ENCODE measurements around the gene SLC2A13.
"Not testable (repeated sequence)": the region's sequence is repeated elsewhere in the genome, so short reads cannot be mapped to it uniquely, and the experiment has no call there.

SLC2A13 gene

DNA sequence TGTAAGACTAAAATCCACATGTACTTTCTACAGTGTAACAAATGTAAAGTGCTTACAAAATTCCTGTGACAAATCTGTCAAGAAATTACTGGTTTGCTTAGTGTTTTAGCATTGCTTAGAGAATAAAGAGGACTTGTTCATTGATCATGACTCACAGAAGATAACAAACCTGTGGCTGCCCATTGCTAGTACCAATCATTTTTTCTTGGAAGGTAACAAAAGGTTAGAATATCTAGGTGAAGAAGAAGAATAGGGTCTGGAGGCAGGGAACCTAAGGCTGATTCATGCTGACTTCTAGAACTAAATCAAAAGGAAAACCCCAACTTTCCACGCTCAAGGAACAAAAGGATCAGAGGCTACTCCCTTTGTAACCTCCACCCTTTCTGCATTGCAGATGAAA lies 253.5 kb downstream of the SLC2A13 start:
- DNase-seq: no peak

DNA sequence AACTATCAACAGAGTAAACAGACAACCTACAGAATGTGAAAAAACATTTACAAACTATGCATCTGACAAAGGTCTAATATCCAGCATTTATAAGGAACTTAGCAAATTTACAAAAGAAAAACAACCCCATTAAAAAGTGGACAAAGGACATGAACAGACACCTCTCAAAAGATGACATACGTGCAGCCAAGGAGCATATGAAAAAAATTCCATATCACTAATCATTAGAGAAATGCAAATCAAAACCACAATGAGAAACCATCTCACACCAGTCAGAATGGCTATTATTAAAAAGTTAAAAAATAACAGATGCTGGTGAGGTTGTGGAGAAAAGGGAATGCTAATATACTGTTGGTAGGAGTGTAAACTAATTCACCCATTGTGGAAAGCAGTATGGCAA lies 257.7 kb downstream of the SLC2A13 start:
- not testable (repeated sequence) for DNase-seq

DNA sequence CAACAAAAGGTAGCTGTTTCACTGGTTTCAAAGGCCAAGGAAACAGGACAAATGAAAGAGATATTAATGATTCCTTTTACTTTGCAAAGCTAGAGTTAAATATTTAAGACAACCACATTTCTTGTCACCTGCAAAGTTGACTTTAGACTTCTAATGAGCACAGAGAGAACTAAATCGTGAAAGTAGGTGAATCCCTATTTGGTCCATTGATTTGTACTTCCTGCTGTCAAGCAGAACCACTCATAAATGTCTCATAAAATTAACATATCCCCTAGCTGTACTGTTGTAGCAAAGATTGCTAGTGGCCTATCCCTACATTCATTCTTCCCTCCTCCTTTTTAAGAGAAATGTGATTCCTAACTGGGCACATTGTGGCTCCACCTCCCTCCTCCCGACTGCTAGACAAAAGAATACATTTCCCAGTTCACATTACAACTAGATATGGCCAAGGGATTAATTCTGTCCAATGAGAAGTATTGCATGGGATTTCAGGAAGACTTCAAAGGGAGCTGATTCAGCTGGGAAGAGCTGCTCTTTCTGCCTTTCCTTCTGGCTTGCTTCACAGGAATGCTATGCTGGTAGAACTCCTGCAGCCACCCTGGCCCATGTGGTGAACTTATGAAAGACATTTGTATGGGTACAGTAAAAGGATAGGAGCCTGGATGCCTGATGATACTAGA lies 258.8 kb downstream of the SLC2A13 start:
- DNase-seq: no peak

DNA sequence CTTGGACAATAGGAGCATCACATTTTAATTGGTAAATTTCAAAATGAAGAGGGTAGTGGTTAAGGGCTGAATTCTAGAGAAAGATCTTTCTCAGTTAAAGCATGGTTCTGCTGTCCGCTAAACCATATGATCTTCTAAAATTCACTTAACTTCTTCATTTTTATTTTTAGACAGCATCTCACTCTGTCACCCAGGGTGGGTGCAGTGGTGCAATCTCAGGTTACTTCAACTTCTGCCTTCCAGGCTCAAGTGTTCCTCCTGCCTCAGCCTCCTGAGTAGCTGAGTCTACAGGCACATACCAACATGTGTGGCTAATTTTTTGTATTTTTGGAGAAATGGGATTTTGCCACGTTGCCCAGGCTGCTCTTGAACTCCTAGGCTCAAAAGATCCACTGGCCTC lies 259.6 kb downstream of the SLC2A13 start:
- DNase-seq: no peak

DNA sequence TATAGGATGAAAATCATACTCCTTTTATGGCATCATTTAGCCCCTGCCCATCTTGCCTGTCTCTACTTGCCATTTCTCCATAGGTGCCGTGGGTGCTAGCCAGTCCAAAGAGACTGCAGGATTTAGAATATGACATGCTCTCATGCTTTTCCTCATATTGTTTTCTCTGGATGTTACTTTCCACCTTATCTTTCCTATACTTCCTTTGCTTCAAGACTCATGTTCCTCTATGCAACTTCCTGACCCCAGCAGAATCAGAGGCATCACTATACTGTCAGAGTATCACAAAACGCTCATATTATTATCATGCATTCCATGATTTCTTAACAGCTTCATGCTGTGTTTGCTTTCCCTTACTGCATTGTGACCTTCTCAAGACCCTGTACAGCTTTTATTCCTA lies 265.5 kb downstream of the SLC2A13 start:
- no peak for DNase-seq

DNA sequence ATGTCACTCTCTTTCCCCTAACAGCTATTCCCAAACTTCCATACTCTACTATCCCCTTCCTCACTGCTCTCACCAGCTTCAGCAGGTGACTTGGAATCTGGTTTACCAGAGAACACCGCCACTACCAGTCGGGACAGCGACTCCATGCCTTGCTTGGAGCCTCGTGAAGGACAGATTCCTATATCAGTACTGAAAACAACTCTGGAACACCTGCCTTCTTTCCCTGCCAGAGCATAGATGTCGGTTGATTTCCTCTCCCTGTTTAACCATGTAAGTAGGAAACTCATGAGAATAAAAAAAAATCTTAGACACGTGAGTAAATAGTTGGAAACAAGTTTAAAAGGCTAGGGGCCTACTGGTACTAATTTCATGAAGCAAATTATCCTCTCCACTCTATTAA lies 266.8 kb downstream of the SLC2A13 start:
- DNase-seq: no peak

DNA sequence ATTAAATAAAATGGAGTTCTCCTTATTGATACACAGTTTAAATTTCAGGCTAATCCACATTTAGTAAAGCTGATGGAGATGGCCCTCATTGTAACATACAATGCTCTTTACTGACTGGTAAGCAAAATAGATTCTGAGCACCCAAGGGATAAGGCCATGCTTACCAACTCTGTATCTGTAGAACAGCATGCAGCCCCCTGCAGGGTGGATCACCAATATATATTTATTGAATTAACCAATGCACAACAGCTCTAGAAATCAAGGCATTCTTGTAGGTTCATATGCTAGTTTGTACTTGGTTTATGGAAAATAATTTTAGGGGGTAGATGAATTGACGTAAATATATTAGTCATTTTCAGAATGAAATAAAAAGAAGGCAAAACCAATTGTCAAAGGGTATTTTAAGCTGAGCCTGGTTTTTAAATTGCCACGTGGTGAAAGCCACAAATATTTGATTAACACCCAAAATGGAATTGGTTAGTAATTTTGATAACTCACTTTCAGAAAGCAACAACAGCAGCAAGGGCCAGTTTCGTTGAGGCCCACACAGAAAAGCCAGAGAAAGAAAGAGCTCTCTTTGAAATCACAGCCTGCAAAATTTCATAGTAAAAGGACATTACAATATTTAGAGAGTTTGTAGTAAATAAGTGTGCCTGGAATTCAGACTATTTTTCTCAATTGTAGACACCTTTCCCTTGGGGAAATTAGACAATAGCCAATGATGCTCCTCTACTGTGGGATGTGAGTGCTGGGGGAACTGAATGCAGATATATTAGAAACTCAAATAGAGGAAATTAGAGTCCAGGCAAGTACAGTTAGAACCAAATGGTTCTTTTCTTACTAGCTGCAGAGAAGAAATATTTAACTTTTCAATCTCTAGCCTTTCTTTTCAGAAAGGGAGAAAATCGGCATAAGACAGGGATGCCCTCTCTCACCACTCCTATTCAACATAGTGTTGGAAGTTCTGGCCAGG lies 270.1 kb downstream of the SLC2A13 start:
- DNase-seq: no peak

DNA sequence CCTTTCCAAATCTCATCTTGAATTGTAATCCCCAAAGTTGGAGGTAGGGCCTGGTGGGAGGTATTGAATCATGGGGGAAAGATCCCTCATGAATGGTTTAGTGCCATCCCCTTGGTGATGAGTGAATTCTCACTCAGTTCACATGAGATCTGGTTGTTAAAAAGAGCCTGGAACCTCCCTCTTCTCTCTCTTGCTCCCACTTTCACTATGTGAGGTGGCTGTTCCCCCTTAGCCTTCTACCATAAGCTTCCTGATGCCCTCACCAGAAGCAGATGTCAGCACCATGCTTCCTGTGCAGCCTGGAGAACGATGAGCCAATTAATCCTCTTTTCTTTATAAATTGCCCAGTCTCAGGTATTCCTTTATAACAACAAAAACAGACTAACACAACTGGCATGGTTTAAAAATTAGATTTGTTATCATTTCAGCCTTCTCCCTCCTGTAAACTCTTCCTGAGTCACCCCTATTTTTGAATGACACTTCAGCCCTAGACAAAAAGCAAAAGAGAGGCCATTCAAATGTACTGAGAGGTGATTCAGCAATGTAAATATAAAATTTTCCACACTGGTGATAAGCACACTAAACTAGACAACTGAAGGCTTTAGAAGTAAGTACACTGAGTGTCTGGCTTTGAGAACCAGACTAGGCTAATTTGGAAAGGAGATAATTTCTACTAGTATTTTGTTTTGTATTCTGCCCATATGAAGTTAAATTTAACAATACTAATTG lies 274.1 kb downstream of the SLC2A13 start:
- DNase-seq: no peak

DNA sequence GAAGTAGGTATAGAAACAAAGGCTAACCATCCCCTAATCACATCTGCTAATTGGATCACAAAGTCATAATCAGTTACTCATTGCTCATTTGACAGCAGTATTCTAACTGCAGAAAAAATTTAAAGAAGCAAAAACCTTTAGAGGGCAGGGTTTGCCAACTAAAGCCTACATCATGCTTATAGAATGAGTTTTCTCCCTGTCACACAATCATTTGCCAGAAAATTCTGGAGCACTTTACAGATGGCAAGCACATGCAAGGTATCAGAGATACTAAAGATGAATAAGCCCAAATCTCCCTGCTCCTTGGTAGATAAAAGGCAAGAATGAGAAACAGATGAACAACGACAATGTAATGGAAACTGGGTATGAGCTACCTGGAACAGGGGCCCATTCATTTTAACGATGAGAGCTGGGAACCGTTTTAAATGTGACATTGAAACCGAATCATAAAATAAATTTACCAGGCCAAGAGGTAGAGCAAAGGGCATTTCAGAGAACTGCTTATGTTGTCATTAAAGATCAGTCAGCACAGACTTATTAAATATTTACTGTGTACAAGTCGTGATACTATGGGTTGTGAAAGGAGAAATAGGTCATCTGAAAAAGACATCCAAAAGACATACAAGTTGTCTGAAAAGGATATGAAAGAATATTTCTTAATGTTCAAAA lies 274.9 kb downstream of the SLC2A13 start:
- DNase-seq: no peak

DNA sequence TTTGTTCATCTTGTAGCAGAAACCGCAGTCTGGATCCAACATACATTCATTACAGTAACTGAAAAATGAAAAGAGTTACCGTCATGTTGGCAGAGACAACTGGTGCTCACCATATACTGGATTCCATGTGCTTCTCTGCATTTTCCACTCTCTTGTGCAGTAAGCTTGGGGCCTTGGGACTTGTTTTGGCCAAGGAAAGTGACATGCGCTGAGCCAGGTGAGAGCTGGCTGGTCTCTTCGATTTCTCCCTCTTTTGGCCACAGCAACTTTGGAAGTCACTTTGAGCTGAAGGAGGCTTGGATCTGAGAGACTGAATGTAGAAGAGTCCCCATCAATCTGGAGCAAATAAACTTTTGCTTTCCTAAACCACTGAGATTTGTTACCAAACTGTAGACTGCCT lies 275.7 kb downstream of the SLC2A13 start:
- peak; percentile 30 for DNase-seq

DNA sequence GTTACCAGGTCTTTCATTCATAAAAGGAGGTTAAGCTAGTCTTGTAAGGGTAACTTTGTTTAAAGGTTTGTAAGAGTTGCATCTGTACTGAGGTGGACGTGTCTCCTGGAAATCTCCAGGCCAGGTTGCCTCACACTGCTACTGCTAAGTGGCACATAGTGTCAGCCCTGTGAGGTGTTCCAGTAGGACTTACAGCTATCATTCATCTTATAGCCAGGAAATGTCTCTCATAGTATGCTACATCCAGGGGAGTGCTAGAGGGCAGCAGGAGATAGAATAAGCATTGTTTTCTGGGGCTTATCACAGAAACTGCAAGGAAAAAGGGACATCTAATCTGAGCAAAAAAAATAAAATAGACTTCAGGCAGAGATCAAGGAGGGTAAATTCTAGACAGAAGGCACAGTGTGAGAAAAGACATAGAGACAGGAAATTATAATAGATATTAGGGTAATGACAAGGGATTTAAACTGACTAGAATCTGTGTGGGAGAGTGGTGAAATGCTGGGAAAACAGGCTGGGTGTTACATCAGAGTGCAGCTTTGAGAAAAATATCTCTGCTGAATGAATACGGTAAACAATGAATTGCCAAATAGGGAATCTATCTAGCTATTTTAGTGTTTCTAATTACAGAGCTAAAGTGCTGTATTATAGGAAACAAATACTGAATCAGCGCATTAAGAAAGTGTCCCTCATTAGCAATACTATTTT lies 281.2 kb downstream of the SLC2A13 start:
- no peak for DNase-seq

DNA sequence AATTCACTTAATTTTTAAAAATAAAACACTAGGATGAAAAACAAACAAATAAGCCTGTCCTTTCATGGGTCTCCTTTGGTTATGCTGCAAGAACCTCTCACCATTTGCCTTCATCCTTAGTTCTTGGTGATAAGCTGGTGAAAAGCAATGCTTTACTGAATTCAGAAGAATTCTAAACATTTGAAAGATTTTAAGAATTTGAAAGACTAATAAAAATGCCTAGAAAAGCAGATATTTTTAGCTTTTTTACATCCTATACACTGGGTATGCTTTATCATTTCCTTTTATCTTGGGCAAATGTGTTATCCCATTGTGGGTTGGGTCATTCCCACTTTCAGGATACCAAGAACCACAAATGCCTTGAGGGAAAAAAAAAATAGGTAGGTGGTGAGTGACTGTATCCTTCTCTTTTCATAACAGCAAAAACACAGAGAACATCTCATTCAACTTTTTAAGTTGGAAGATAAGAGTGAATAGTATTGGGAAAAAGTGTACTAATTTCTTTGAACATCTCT lies 289.2 kb downstream of the SLC2A13 start:
- DNase-seq: no peak

DNA sequence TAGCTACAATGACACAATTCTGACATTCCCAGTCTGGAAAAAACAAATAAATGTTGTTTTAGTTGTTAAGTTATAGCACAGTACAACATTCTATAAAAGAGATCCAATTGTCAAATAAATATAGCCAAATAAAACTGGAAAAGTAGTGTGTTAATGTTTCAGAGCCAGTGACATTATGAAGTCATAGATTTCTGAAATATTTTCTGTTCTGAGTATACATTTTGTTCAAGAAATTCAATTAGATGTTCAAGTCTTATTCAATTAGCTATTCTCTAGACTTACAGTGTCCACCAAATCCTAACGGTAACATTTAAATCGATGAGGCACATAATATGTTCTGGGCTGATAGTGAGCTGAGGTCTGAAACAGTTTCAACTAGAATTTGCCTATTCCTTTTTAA lies 290.1 kb downstream of the SLC2A13 start:
- DNase-seq: no peak

DNA sequence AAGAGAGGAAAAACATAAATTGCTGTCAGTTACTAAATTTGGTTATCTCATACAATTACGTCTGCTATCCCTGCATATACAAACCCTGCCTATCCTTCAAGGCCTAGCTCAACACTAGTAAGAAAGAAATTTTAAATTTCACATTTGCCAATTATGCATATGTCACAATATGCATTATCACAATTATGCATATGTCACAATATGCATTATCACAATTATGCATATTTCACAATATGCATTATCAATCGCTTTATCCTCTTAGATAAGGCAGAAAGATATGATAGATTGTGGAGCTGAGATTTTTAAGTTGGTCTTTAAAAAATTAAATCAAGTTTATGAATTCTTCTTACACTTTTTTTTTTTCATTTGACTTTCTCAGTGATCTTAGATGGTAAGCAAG lies 291.3 kb downstream of the SLC2A13 start:
- DNase-seq: no peak

DNA sequence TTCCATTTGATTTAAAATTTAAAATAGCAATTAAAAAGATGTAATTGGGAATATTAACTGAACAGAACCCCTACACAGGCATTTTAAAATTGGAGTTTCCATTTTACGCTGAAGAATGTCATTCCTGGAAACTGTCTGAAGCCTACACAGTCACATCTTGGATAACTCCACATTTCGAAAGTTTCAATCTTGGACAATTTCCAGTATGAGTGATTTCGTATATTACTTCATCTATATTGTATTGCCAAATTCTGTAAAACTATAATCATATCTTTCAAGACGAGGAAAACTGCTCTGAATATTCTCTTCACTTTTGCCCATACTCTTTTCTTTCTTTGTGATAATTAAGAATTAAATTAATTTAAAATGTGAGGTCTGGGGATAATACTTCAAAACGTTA lies 292.1 kb downstream of the SLC2A13 start:
- no peak for DNase-seq

DNA sequence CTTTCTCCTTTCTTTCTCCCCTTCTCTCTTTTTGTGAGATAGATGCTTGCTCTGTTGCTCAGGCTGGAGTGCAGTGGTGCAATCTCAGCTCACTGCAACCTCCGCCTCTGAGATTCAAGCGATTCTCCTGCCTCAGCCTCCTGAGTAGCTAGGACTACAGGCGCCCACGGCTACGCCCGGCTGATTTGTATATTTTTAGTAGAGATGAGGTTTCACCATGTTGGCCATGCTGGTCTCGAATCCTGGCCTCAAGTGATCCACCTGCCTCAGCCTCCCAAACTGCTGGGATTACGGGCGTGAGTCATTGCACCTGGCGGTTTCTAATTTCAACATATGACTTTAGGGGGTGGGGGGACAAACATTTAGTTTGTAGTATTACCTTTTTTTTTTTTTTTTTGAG lies 293.4 kb downstream of the SLC2A13 start:
- DNase-seq: not testable (repeated sequence)

DNA sequence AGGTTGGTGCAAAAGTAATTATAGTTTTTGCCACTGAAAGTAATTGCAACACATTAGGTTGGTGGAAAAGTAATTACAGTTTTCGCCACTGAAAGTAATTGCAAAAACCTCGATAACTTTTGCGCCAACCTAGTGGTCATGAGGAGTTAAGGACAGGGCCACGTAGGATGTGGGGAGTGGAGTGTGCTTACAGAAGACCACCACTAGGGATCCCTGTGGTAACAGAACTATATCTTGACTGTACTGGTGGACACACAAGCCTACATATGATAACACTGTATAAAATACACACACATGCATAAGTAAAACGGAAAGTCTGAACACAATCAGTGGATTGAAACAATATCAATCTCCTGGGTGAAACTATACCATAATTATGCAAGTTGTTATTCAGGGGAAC lies 298.8 kb downstream of the SLC2A13 start:
- no peak for DNase-seq

DNA sequence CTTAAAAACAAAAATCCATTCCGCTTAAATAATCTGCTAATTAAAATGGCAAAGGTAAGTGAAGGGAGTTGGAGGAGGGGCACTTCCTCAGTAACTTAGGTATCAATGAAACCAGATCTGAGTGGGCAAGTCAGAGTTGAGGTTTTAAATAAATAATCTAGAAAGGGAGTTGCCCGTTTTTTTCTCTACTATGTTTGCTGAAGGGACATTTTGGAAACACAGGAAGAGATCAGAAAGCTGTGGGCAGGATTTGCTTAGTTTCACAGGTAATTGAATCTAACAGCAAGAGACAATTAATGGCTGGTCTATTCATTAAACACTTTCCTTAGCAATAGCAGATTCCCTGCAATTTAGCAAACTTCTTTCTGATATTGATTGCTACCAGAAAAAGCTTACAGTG lies 300.2 kb downstream of the SLC2A13 start:
- no peak for DNase-seq

DNA sequence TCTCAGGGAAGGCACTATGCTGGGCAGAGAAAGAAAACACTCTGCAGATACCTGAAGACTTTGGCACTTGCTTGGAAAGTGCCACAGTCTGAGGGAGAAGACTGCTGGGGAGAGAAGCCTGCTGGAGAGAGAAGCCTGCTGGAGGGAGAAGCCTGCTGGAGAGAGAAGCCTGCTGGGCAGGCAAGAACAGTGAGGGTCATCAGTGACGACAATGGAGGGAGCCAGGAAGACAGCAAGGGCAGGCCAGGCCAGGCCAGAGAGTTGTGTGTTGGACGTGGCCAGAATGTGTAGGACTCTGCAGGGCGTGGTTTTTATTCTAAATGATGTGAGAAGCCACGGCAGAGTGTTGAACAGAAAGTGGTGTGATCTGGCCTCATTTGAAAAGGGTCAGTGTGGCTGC lies 301.0 kb downstream of the SLC2A13 start:
- DNase-seq: no peak

DNA sequence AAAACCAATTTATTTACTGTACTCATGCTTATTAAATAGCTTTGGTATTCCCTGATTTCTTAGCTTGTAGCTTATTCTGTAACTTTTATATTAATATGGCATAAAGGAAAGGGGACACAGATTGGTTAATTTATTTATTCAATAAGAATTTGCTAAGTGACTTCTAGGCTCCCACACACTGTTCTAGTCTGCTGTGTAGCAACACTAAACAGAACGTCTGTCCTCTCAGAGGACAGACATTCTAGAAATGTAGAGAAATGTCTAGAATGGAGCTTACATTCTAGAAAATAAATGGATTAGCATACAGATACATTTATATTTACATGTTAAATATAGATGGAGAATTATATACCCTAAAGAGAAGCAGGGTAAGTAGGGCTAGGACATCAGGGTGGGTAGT lies 301.4 kb downstream of the SLC2A13 start:
- no peak for DNase-seq

DNA sequence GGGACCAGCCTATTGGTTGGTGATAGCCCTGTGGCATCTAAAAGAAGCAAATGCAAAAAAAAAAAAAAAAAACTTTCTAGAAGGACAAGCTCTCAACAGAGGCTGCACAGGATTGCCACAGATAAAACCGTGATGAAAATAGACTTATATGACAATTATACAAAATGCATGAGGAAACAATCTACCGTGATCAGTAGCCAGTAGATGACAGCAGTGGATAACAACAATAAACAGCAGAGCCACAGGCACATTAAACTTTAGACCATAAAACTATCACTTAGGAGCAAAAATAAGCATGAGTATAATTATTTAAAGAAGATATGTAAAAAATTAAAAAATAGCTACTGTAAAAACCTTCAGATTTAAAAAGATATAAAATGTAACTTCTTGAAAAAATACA lies 302.7 kb downstream of the SLC2A13 start:
- DNase-seq: no peak

DNA sequence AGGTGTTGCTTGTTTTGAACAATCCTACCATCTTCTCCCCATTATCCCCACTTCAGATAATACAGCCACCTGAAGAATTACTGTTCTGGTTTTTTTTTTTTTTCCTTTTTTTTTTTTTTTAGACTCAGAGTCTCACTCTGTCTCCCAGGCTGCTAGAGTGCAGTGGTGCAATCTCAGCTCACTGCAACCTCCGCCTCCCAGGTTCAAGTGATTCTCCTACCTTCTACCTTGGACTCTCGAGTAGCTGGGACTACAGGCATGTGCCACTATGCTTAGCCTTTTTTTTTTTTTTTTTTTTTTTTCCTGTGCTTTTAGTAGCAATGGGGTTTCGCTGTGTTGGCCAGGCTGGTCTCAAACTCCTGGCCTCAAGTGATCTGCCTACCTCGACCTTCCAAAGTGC lies 306.9 kb downstream of the SLC2A13 start:
- DNase-seq: no peak

All from left hindlimb (tissue), 1 donor.